GM21515 (cell line): Measurements from ENCODE around the gene BRI3.

ENCODE experiments used
- ATAC-seq: cut with Tn5 transposase; IDR thresholded peaks from one replicate; pipeline ENCODE4 v1.9.1; 2021; ENCODE audit not compliant: unreplicated experiment

BRI3 gene

GRCh38 chr7:98286093-98286539 is 4.6 kb downstream of the BRI3 start:
- no peak for ATAC-seq

DNA sequence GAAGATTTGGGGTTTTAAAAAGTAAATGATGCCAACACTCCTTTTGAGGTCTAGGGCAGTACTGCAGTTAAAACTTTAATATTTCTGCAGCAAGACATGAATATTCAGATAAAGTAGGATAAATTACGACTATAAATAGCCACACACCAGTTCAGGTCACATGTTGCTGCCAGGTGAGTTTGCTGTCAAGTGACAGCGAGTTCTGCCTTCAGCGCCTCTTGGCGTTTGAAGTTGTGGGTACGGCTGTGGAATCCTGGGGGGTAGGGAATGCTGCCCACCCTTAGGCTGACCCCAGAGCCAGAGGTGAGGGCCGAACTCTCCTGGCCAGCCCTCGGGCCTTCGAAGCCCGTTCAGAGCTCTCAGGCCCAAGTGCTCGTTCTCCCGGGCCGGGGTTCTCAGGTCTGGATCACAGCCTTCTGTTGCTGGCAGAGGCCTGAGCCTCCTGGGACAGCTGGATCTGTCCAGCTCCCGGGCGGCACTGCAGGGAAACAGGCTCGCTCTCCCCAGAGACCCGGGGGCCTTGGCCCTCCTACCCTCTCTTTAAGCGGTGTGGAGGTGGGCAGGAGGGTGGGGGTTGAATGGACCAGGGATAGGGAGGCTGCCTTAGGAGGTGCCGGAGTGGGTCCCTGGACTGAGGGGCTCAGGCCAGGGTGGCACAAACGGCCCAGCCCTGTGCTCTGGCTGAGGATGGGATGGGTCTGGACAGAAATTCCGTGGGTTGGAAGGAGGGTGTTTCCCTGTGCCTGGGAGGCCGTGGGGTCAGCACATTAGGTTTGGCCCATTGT is 5.4 kb downstream of the BRI3 start:
- no peak for ATAC-seq

- no peak for ATAC-seq
Measured at GRCh38 chr7:98287486-98287959, 6.0 kb downstream of the BRI3 start.

- ATAC-seq = no peak
Measured at GRCh38 chr7:98288064-98288823, 6.8 kb downstream of the BRI3 start.

- ATAC-seq = no peak
Measured at GRCh38 chr7:98289333-98289875, 7.9 kb downstream of the BRI3 start.

- ATAC-seq = no peak
Measured at GRCh38 chr7:98291717-98292116, 10.2 kb downstream of the BRI3 start.

GRCh38 chr7:98293265-98293664 is 11.8 kb downstream of the BRI3 start:
- no peak for ATAC-seq

DNA sequence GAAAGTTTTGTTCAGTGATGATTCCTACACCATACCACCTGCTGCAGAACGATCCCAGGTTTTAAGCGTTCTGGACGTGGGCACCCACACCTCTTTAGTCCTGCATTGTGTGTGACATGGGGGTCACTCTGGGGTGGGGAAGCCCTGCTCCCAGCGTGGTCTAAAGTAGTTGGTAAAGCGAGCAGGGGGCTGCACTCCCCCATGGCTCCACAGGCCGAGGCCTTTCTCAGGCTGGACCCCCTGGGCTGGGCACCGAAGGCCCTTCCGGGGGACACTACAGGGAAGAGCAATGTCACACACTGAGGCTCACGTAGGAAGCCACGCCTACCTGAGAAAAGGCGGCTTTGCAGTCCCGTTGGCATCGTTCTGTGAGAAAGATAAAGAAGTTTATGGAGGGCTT is 12.3 kb downstream of the BRI3 start:
- no peak for ATAC-seq

DNA sequence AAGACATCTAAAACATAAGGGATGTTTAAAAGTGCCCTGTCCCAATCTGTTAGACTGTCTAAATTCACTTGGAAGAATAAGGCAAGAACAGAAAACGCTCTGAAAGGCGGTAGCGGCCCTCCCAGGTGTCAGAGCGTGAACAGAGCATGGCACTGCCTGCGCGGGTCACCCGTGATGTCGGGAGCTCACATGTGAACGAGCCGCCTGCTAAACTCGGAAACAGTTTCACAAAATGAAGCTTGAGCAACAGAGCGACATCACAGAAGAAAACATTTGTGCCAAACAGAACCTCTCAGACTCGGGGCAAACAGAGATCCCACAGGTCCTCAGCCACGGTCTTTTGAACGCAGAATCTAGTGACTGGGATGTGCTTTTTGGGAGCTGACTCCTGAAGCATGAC is 12.8 kb downstream of the BRI3 start:
- ATAC-seq = no peak

DNA sequence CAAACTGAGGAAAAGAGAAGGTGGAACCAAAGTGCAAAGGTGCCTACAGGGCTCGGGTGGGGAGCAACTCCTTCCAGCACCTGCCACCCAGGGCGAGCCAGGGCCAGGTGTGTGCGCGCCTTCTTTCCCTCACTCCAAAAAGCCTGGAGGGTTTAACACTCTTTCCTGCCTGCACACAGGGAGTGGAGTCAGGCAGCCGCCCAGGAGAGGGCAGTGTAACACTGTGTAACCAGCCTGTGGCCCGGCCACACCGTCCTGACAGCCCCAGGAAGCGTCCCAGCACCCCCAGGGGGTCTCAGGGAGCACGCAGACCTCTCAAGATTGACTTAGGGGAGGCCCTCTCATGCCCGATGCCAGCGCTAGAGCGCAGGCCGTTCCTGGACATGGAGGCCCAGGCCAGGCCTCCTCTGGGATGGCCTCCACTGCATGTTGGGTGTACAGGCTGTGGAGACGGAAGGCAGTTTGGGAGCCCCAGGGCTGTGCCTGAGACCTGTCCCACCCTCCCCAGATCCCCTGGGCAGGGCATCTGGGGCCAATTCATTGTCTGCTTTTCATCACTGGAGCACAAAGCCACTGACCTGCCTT is 13.4 kb downstream of the BRI3 start:
- peak; percentile 72 for ATAC-seq

DNA sequence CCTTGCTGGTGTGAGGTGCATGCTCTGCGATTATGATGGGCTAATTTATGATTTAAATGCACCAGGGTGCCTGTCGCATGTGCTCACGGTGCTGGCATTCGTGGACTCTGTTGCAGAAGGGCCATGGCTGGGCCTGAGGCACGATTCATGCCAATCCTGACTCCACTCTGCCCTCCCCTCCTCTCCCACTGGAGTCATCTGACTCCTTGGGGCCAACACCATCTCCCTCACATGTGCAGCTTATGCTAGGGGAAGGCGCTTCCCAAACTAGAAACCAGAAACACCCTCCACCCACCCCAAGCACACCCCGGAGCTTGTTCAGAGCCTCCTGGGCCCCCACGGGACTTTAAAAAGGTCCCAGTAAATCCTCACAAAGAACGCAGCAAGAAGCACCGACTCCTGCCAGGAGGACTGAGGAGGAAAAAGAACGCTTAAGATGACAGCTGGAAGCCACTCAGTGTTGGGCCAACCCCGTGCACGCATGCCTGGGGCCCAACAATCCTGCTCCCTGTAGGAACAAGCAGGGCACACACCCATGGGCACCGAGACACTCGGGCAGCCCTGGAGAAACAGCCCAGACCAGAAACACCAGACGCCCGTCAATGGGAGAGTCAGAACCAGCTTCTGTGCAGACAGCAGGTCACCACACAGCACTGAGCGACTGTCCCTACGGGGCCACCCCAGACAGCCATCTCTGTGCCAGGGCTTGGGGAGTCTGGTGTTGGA is 14.1 kb downstream of the BRI3 start:
- ATAC-seq = no peak

DNA sequence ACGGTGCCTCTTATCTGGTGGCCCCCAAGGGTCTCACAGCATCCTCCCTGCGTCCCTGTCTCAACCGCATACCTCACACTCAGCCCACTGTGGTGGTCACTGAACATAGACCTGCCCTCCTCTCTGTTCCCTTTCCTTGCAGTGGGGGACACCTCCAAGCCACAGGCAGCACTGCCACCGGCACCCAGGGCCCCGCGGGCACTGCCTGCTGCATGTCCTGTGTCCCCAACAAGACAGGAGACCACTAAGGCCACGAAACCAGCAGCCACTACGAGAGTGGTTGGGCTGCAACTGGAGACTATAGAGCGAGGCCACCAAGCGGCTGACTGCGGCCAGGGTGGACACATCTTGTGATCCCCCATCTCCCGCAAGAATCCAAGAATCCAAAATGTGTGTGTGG is 15.3 kb downstream of the BRI3 start:
- no peak for ATAC-seq

DNA sequence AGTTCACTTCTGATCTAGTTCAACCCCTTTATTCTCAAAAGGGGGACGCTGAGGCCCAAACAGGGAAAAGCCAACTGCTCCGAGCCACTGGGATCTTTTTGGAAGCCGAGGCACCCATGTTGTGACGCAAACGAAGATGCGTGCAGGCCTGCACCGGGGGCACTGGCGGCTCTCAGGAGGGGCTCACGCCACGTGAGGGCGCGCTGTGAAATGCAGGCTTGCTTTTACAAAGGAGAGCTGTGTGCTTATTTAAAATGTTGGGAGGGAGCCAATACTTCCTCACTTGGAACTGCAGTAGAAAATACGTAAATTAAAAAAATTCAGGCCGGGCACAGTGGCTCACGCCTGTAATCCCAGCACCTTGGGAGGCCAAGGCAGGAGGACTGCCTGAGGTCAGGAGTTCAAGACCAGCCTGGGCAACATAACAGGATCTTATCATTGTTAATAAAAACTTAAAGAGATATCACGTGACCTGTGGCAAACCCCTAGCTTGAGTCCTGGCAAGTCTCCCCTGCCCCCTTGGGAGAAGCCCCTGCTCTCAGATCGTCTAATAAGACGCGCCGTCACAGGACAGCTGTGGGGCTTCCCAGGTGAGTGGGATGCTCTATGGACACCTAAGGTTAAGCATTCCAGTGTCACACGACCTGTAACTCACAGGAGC is 16.3 kb downstream of the BRI3 start:
- ATAC-seq = no peak

GRCh38 chr7:98300595-98301372 is 19.3 kb downstream of the BRI3 start:
- ATAC-seq = no peak

- no peak for ATAC-seq
Measured at GRCh38 chr7:98301693-98302470, 20.4 kb downstream of the BRI3 start.

DNA sequence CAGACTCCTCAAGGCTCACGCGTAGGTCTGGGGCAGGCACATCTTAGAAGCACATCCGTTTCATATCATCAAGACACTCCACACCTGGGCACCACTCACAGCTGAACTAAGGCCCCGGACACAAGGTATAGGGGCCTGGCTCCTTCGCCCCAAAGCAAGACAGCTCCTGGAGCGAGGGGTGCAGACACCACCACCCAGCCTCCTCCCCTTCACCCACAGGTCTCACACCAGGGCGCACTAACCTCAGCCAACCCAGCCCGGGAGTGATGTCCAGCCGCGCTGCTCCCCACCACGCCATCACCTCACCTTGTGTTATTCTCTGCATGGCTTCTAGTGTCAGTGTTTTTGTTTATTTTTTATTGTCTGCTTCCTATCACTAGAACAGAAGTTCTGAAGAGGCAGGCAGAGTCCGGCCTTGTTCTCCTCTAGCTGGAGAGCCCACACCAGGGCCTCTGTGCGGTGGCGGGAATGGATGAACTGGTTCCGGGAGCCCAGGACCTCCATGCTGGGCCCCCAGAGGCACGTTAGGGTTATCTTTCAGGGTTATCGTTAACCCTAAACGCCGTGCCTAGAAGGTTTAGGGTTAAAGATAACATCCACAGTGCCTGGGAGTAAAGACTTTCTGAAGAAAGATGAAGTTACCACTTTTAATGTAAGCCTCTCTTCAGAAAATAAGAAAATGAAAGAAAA is 21.8 kb downstream of the BRI3 start:
- no peak for ATAC-seq

DNA sequence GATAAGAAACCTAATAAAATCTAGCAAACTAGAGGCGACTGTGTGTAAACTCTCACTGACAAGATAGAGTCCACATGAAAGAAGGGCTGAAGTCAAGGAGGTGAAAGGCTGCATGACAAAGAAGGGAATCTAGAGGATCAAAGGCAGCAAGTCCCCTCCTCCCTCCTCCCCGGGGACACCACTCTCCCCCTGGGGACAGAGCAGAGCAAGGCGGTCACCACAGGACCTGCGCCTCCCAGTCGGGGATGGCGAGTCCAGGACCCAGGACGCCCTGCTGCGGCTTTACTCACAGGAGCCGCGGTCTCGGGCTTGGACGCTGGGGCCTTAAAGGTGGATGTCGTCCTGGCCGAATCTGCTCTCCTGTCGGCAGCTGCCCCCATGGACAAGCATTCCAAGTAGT is 22.4 kb downstream of the BRI3 start:
- ATAC-seq = no peak

DNA sequence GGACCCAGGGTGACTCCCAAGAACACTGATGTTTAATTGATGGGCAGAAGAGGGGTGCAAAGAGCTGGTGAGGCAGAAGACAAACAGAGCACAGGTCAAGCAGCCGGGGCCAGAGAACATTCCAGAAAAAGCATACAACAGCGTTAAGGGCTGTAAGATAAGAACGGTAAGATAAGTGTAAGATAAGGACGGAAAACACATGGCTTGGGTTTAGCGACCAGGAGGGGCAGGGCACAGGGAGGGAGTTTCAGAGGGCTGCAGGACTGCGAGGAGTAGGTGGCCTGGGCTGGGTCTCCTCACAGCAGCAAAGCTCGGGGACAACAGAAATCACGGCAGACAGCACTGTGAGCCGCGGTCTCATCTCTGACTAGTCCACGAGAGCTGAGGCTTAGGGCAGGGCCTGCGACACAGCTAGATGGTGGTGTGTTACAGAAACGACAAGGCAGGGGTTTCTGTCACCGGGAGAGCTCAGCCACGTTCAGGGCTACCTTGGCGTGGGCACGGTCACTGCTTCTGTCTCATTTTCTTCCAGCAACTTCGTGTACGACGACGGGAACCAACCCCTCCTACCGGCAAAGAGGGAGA is 24.6 kb downstream of the BRI3 start:
- no peak for ATAC-seq
